Aorta (tissue), 5 donors: ENCODE data around the gene AP3B1. TPM values are rescaled to one million over a fixed set of nuclear protein-coding genes. Genes with fewer than 3 reads are reported as not detected.

Source experiments
- ATAC-seq: fragments of 200-7000 bp; cut with Tn5 transposase; one replicate; pipeline ENCODE4 v1.9.1; 2022; ENCODE audit warnings: moderate library complexity; ENCODE audit not compliant: low FRiP score
- DNase-seq, 2 donors: peaks; one replicate each; pipeline ENCODE4 v3.0.0-alpha.2; 2020
- H3K27ac ChIP-seq, 2 donors: one replicate each; pipeline ENCODE4 v1.5.1; 2013; ENCODE audit warnings: low read length in 2 of 2, mild to moderate bottlenecking in 2 of 2, moderate library complexity in 2 of 2, control low read depth in 1 of 2, inconsistent platforms in 1 of 2, low read depth in 1 of 2
- H3K27me3 ChIP-seq, 2 donors: one replicate each; pipeline ENCODE4 v1.6.1; 2013; ENCODE audit warnings: control low read depth in 1 of 2, low read length in 1 of 2, mild to moderate bottlenecking in 1 of 2, moderate library complexity in 1 of 2; ENCODE audit not compliant: insufficient read depth in 2 of 2, control insufficient read depth in 1 of 2
- H3K36me3 ChIP-seq, 2 donors: one replicate each; pipeline ENCODE4 v1.6.1; 2013; ENCODE audit warnings: control low read depth in 1 of 2, low read length in 1 of 2, mild to moderate bottlenecking in 1 of 2; ENCODE audit not compliant: insufficient read depth in 2 of 2, control insufficient read depth in 1 of 2
- H3K4me1 ChIP-seq, 2 donors: one replicate each; pipeline ENCODE4 v1.6.1; 2013; ENCODE audit warnings: low read length in 2 of 2, control low read depth in 1 of 2, mild to moderate bottlenecking in 1 of 2, moderate library complexity in 1 of 2; ENCODE audit not compliant: insufficient read depth in 2 of 2, control insufficient read depth in 1 of 2
- H3K4me3 ChIP-seq, 2 donors: one replicate each; pipeline ENCODE4 v1.5.1; 2013; ENCODE audit warnings: low read length in 2 of 2, control low read depth in 1 of 2, mild to moderate bottlenecking in 1 of 2
- H3K9me3 ChIP-seq: one replicate; pipeline ENCODE4 v1.6.1; 2013; ENCODE audit warnings: mild to moderate bottlenecking, low read length; ENCODE audit not compliant: control insufficient read depth
- WGBS, 2 donors: extraction: QIAGEN DNeasy Blood & Tissue Kit; methylation state at CpG; one replicate each; pipeline ENCODE4 v1.1.7; 2013; 5-methylcytosine and 5-hydroxymethylcytosine counted together
- intact Hi-C, 2 donors: fragments of 100-400 bp; cut with DNase I; formaldehyde crosslinking; loops; one replicate each; pipeline versions ENCODE4 v1.14.2 to v1.15.0; 2022
- polyA plus RNA-seq, 2 donors: library from polyadenylated mRNA; stranded (reverse); fragments of 200-250 nt; gene quantifications; one replicate each; pipeline ENCODE4 v1.2.3, GENCODE V29; 2013
- total RNA-seq, 2 donors: library from RNA; stranded (reverse); fragmentation: NEBNext Ultra II Directional; extraction: Animal tissue kit (Norgen Biotek cat#: 25700); gene quantifications; one replicate each; pipeline ENCODE4 v1.2.1, GENCODE V29; 2021
- donor health status: healthy with polysubstance abuse.
- donor health status: Bipolar disorder and iron deficiency.
- donor health status: DM: no; HTN: no; CAD: no.
- donor health status: DM: no; HTN: no; CAD: no.
- donor health status: DM: yes; HTN: yes; CAD: no.

The AP3B1 gene
- total and polyA plus RNA-seq, 4 donors: 17.8 to 46.7 (median 37.1) TPM

- no peak for DNase-seq
- Histone ChIP-seq H3K27ac (no peak overlapping the region), H3K9me3 (no peaks in the 10 kb centered on the region), H3K4me3 (no peak overlapping the region), H3K27me3 (no peaks in the 10 kb centered on the region), H3K4me1 (no peaks in the 10 kb centered on the region), H3K36me3 (peaks cover 0 to 2% of the 10 kb centered on the region in 2 donors)
- intact Hi-C loops: loop anchor here in 1 of 2 donors (10.0 kb wide), 2 partner anchors 136 to 356 kb away; no protein-coding TSS in a partner anchor
- 96 to 97% methylated on average over 7 of the region's 7 CpGs for WGBS, 2 donors
- no peak for ATAC-seq
Measured at GRCh38 chr5:78001197-78001596, 293.3 kb downstream of the AP3B1 start.

- no peak overlapping the region for H3K4me3 ChIP-seq
- no peaks in the 10 kb centered on the region for H3K27me3 ChIP-seq
- DNase-seq: no peak
- H3K27ac ChIP-seq: no peak overlapping the region
- WGBS, 2 donors: 80 to 88% methylated on average over 6 of the region's 6 CpGs
- no peaks in the 10 kb centered on the region for H3K4me1 ChIP-seq
- peaks cover 0 to 2% of the 10 kb centered on the region in 2 donors for H3K36me3 ChIP-seq
- intact Hi-C loops: loop anchor here in 1 of 2 donors (10.0 kb wide), 2 partner anchors 135 to 355 kb away; no protein-coding TSS in a partner anchor
- no peaks in the 10 kb centered on the region for H3K9me3 ChIP-seq
- no peak for ATAC-seq
Measured at GRCh38 chr5:78000191-78000590, 294.3 kb downstream of the AP3B1 start.

- Histone ChIP-seq H3K27ac (no peak overlapping the region), H3K9me3 (no peaks in the 10 kb centered on the region), H3K4me3 (no peak overlapping the region), H3K4me1 (no peaks in the 10 kb centered on the region), H3K36me3 (peaks cover 0 to 2% of the 10 kb centered on the region in 2 donors), H3K27me3 (no peaks in the 10 kb centered on the region)
- intact Hi-C loops: no loop called here
- 97% methylated on average over 7 of the region's 7 CpGs for WGBS, 2 donors
- no peak for DNase-seq
- no peak for ATAC-seq
Measured at GRCh38 chr5:77999399-77999798, 295.1 kb downstream of the AP3B1 start.

- Histone ChIP-seq H3K27ac (no peak overlapping the region), H3K4me1 (peaks cover 0 to 3% of the 10 kb centered on the region in 2 donors), H3K4me3 (no peak overlapping the region), H3K27me3 (no peaks in the 10 kb centered on the region), H3K36me3 (no peaks in the 10 kb centered on the region), H3K9me3 (no peaks in the 10 kb centered on the region)
- ATAC-seq (no peak), DNase-seq (no peak)
- WGBS, 2 donors: 96 to 99% methylated on average over 3 of the region's 3 CpGs
- intact Hi-C loops: no loop called here
Measured at GRCh38 chr5:77996943-77997342, 297.6 kb downstream of the AP3B1 start.

- Histone ChIP-seq H3K4me3 (no peak overlapping the region), H3K36me3 (no peaks in the 10 kb centered on the region), H3K9me3 (no peaks in the 10 kb centered on the region), H3K4me1 (peaks cover 0 to 3% of the 10 kb centered on the region in 2 donors), H3K27me3 (no peaks in the 10 kb centered on the region), H3K27ac (peak overlapping the region in 1 of 2 donors; percentile 37)
- intact Hi-C loops: no loop called here
- ATAC-seq (no peak), DNase-seq (no peak)
- WGBS, 2 donors: 82 to 89% methylated on average over 12 of the region's 12 CpGs
Measured at GRCh38 chr5:77995793-77996409, 298.6 kb downstream of the AP3B1 start.

- Histone ChIP-seq H3K27ac (peak overlapping the region; percentile 37 to 69), H3K9me3 (no peaks in the 10 kb centered on the region), H3K4me1 (peaks cover 0 to 3% of the 10 kb centered on the region in 2 donors), H3K36me3 (no peaks in the 10 kb centered on the region), H3K27me3 (no peaks in the 10 kb centered on the region), H3K4me3 (no peak overlapping the region)
- ATAC-seq (peak; percentile 53), DNase-seq (no peak)
- intact Hi-C loops: no loop called here
- WGBS, 2 donors: 2 to 8% methylated on average over 3 of the region's 3 CpGs
Measured at GRCh38 chr5:77994943-77995342, 299.6 kb downstream of the AP3B1 start.

GRCh38 chr5:77993855-77994318 is 300.6 kb downstream of the AP3B1 start:
- no peaks in the 10 kb centered on the region for H3K36me3 ChIP-seq
- ATAC-seq: no peak
- peak overlapping the region in 1 of 2 donors; percentile 83 for H3K27ac ChIP-seq
- peaks cover 0 to 3% of the 10 kb centered on the region in 2 donors for H3K4me1 ChIP-seq
- H3K4me3 ChIP-seq: no peak overlapping the region
- WGBS, 2 donors: 11 to 24% methylated on average over 10 of the region's 10 CpGs
- no peaks in the 10 kb centered on the region for H3K9me3 ChIP-seq
- intact Hi-C loops: no loop called here
- no peaks in the 10 kb centered on the region for H3K27me3 ChIP-seq
- DNase-seq: no peak

GRCh38 chr5:77993141-77993854 is 301.2 kb downstream of the AP3B1 start:
- ATAC-seq: no peak
- Histone ChIP-seq H3K9me3 (no peaks in the 10 kb centered on the region), H3K36me3 (no peaks in the 10 kb centered on the region), H3K4me3 (no peak overlapping the region), H3K27ac (no peak overlapping the region), H3K4me1 (peaks cover 0 to 3% of the 10 kb centered on the region in 2 donors), H3K27me3 (no peaks in the 10 kb centered on the region)
- 55 to 64% methylated on average over 17 of the region's 17 CpGs for WGBS, 2 donors
- intact Hi-C loops: no loop called here
- no peak for DNase-seq

GRCh38 chr5:77991084-77991483 is 303.4 kb downstream of the AP3B1 start:
- Histone ChIP-seq H3K9me3 (no peaks in the 10 kb centered on the region), H3K27me3 (no peaks in the 10 kb centered on the region), H3K36me3 (no peaks in the 10 kb centered on the region), H3K4me3 (no peak overlapping the region), H3K4me1 (peaks cover 0 to 3% of the 10 kb centered on the region in 2 donors), H3K27ac (no peak overlapping the region)
- DNase-seq: no peak
- no peak for ATAC-seq
- WGBS, 2 donors: 66 to 68% methylated on average over 5 of the region's 5 CpGs
- intact Hi-C loops: no loop called here
